Stimulated activated CD8-positive, alpha-beta memory T cell treated with anti-CD3 and anti-CD28 coated beads, Interleukin-15, amount 100 ng/mL, for 1 hour (primary cell): ENCODE data around the gene FEN1.

Source experiments
- DNase-seq: peaks from one replicate; pipeline ENCODE4 v3.0.0-alpha.2; 2020; ENCODE audit warnings: low read depth

Gene FEN1

GRCh38 chr11:61792310-61793082, at the start of gene FEN1, which contains the start of gene TMEM258:
FEN1 (plus strand) TSS chr11:61792911; CDS start chr11:61795362, 2,451 bp downstream.
TMEM258 (minus strand) TSS chr11:61792599; CDS start chr11:61792558, 41 bp downstream.
- DNase-seq = peak; percentile 74

DNA sequence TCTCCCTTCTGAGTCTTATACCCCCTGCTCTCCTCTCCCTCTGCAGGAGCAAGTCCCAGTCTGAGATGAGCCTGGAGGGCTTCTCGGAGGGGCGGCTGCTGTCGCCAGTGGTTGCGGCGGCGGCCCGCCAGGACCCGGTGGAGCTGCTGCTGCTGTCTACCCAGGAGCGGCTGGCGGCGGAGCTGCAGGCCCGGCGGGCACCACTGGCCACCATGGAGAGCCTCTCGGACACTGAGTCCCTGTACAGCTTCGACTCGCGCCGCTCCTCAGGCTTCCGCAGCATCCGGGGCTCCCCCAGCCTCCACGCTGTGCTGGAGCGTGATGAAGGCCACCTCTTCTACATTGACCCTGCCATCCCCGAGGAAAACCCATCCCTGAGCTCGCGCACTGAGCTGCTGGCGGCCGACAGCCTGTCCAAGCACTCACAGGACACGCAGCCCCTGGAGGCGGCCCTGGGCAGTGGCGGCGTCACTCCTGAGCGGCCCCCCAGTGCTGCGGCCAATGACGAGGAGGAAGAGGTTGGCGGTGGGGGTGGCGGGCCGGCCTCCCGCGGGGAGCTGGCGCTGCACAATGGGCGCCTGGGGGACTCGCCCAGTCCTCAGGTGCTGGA, 49.1 kb upstream of the FEN1 start:
- DNase-seq = no peak

DNA sequence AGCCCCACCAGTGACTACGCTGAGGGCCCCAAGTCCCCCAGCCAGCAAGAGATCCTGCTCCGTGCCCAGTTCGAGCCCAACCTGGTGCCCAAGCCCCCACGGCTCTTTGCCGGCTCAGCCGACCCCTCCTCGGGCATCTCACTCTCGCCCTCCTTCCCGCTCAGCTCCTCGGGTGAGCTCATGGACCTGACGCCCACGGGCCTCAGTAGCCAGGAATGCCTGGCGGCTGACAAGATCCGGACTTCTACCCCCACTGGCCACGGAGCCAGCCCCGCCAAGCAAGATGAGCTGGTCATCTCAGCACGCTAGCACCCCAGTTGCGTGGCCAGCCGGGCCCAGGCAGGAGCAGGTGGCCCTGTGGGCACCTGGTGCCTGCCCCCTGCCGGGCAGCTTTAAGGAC, 48.5 kb upstream of the FEN1 start:
- DNase-seq = no peak

GRCh38 chr11:61744609-61745156, 48.0 kb upstream of the FEN1 start:
- DNase-seq = no peak

GRCh38 chr11:61745781-61746441, 46.8 kb upstream of the FEN1 start:
- no peak for DNase-seq

DNA sequence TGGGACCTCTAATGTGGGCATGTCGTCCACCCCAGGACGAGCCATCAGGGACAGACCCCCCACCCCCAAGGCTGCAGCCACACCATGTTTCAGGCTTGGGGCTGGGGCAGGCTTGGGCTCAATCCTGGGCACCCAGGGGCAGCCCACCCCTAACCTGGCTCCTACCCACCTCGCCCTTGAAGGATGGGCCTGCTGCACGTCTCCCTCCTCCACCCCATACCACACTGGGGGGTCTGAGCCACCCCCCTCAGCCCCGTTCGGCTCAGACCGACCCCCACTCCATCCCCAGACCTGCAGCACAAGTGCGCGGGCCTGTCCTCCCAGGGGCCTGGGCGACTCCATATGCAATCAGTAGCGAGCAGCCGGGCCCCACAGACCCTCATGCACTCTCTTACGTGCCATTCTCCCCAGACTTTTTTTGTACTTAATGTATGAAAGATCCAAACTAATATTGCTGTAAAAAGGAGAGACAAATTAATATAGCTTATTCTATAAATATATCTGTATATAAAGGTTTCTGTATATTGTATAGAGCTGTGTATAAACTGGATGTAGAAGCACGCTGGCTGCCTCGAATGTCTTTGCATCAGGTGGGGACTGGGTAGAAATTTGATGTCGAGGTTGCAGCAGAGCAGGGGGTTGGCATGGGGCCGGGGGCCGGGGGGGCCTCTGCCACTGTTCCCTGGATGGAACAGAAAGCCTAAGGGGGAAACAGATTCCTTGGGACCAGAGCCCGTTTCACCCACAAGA, 46.1 kb upstream of the FEN1 start:
- DNase-seq = no peak

- DNase-seq = no peak
These were observed 45.3 kb upstream of the FEN1 start for GRCh38 chr11:61747192-61747966.

DNA sequence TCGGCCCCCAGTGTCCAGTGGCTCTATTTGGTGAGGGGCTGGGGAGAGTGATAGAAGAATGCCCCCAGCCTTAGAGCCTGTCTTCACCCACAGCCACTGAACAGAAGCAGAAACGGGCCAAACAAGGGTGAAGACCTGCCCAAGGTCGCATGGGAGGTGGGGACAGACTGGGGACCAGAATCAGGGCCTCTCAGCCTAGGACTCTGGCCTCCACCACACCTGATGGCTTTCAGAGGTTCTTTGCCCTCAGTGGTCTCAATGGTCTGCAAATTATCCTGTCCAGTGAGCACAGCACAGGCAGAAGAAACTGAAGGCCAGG, 44.8 kb upstream of the FEN1 start:
- DNase-seq = no peak

- no peak for DNase-seq
These were observed 43.0 kb upstream of the FEN1 start for GRCh38 chr11:61749591-61750217.

- DNase-seq = no peak
These were observed 42.0 kb upstream of the FEN1 start for GRCh38 chr11:61750631-61751273.

DNA sequence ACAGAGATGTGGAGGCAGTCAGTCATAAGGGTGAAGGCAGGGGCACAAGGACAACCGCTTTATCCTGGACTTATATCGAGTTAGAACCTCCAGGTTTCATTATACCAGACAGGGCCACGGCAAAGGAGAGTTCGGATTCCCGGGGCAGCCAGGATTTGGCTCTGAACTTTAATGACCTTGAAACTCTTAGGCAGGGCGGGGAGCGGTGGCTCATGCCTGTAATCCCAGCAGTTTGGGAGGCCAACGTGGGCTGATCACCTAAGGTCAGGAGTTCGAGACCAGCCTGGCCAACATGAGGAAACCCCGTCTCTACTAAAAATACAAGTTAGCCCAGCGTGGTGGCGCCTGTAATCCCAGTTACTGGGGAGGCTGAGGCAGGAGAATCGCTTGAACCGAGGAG, 41.3 kb upstream of the FEN1 start:
- DNase-seq = no peak

GRCh38 chr11:61752117-61752924, 40.4 kb upstream of the FEN1 start, which contains the start of gene MYRF:
MYRF (plus strand) TSS chr11:61752636; CDS start chr11:61752745, 109 bp downstream.
- DNase-seq = peak; percentile 14

GRCh38 chr11:61752925-61753521, 39.7 kb upstream of the FEN1 start:
- no peak for DNase-seq

GRCh38 chr11:61753672-61754071, 39.0 kb upstream of the FEN1 start:
- DNase-seq = no peak

GRCh38 chr11:61754534-61755482, 37.9 kb upstream of the FEN1 start:
- no peak for DNase-seq

GRCh38 chr11:61756147-61756451, 36.6 kb upstream of the FEN1 start:
- no peak for DNase-seq

DNA sequence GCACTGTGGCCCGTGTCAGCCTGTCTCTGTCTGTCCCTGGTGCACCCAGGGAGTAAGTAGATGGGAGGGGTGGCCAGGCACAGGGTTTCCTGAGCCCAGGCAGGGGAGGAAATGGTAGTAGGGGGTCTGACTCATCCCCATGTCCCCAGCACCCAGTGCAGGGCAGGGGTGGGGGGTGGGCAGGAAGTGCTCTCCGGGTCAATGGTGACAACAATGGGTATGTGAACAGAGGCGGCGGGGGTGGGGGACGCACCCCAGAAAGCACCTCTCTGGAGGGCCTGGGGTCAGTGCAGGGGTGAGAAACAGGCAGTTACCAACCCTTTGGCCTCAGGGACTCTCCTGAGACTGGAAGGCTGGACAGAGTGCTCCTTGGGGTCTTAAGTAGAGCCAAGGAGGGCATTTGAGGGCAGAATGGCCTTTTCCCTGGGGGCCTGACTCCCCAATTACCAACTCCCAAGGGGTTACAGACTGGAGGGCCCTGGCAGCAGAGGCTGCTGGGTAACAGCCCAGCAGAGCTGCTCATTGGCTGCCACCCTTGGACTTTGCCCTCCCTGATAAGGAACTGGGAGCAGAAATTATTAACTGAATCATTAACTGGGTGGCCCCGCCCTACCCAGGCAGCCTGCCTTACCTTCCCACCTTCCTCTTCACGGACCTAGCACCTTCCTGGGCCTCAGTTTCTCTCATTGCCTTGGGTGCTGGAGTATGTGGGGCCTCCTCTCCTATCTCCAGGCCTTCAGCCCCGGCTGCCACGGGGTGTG, 36.1 kb upstream of the FEN1 start:
- no peak for DNase-seq
